HG02763 (cell line): Measurements from ENCODE around the gene IFT88.

Source experiments
- ATAC-seq: cut with Tn5 transposase; IDR thresholded peaks from one replicate; pipeline ENCODE4 v1.9.1; 2021; ENCODE audit warnings: mild to moderate bottlenecking, moderate library complexity; ENCODE audit not compliant: unreplicated experiment

Gene IFT88

GRCh38 chr13:20565115-20565736, 1.7 kb upstream of the IFT88 start:
- no peak for ATAC-seq

DNA sequence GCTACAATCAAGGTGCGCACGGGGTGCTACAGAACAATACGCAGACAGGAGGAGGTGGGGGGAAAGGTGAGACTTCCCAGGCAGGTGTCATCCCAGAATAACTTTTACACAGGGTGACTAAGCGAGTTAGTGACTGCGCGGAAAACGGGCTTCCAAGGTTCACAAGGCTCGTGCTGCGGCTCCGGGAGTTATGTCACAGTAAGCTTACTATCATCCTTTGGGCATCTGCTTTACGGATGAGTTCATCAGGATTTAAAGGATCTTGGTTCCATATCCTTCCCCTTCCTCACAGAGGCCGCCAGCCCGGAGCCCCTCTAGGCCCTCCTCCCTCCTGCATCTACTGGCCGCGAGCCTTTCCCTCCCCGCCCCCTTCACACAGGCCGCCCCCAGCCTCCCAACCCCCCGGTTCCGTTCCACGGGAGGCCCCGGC, 474 bp upstream of the IFT88 start:
- ATAC-seq = peak; percentile 3

- ATAC-seq = no peak
These were observed 1.0 kb downstream of the IFT88 start for GRCh38 chr13:20567881-20568528.

DNA sequence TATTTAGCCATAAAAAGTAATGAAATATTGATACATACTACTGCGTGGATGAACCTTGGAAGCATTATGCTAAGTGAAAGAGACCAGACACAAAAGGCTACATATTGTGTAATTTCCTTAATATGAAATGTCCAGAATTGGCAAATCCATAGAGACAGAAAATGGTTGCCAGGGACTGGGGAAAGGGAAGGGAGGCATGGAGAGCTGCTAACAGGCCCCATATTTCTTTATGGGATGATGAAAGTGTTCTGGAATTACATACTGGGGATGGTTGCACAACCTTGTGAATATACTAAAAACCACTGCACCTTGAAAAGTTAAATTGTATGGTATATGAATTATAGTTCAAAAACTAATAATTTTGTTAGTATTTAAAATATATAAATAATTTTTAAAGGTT, 3.6 kb downstream of the IFT88 start:
- no peak for ATAC-seq

GRCh38 chr13:20571676-20572075, 4.7 kb downstream of the IFT88 start:
- ATAC-seq = no peak

DNA sequence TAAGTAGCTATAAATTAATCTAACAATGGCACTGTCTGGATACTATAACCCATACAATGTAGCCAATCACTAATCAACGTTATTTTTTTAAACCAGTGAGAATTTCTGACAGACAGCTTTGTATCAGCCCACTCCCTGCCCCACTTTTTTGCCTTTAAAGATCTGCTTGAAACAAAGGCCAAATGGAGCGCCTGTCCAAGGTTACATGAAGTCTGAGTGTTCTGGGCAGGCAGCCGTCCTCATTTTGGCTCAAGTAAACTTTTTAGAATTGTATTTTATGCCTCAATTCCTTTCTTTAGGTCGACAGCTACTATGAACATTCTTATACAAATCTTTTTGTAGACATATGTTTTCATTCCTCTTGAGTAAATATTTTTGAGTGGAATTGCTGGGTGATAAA, 6.2 kb downstream of the IFT88 start:
- no peak for ATAC-seq

GRCh38 chr13:20573636-20574035, 6.7 kb downstream of the IFT88 start:
- no peak for ATAC-seq

DNA sequence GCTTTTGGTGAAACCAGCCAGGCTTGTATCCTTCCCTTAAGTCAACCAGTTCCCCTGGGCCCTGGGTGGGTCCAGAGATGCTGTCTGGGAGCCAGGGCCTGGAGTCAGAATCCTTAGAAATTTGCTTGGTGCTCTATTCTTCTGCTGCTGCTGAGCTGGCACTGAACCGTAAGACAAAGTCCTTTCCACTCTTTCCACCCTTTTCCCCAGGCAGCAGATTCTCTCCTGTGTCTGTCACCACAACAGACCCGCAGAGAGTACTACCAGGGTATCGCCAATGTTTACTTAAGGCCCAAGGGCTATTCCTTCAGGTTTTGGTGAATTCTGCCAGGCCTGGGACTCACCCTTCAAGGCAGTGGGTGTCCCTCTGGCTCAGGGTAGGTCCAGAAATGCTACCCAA, 12.2 kb downstream of the IFT88 start:
- no peak for ATAC-seq

DNA sequence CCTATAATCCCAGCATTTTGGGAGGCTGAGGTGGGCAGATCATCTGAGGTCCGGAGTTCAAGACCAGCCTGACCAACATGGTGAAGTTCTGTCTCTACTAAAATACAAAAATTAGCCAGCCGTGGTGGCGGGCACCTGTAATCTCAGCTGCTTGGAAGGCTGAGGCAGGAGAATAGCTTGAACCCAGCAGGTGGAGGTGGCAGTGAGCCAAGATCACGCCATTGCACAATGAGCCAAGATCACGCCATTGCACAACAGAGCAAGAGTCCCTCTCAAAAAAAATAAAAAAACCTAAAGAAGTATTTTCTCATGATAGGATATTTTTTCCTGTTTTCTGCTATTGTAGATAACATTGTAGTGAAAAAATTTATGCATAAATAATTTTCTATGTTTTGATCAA, 13.3 kb downstream of the IFT88 start:
- no peak for ATAC-seq

GRCh38 chr13:20582026-20582425, 15.1 kb downstream of the IFT88 start:
- ATAC-seq = no peak

- no peak for ATAC-seq
These were observed 16.9 kb downstream of the IFT88 start for GRCh38 chr13:20583803-20584293.

GRCh38 chr13:20585371-20585770, 18.4 kb downstream of the IFT88 start:
- ATAC-seq = no peak

- no peak for ATAC-seq
These were observed 21.7 kb downstream of the IFT88 start for GRCh38 chr13:20588529-20589110.

- no peak for ATAC-seq
These were observed 23.6 kb downstream of the IFT88 start for GRCh38 chr13:20590561-20590960.

GRCh38 chr13:20592606-20593005, 25.6 kb downstream of the IFT88 start:
- no peak for ATAC-seq

DNA sequence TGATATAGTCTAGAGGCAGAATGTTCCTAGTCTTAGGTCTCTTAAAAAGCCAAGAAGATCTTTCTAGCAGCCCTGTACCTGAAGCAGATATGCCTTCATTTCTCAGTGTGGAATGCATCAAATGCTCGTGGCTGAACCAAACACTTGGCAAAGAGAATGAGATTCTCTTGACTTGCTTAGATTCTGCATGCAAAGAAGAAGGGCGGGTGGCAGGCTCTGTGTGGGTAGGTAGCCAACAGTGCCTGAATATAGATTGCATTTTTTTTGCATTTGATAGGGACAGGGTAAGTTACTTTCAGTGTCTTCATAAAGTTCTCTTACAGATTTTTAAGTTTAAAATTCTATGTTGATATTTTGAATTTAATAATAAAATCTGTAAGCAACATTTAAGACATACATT, 27.3 kb downstream of the IFT88 start:
- no peak for ATAC-seq

DNA sequence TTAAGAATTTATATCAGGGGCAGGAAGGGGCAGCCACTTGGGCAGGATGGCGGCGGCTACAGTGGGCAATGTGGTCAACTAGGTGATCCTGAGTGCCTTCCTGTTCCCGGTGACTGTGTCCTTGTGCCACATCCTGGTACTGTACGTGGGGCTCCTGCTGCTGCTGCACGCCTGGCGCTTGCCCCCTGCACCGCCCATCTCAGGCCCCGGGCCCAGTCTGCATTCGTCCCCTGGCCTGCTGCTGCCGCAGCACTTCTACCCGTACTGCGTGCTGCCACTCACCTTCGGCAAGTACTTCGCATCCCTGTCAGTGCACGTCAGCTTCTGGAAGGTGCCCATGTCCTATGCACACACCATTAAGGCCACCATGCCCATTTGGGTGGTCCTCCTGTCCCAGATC, 40.1 kb downstream of the IFT88 start:
- ATAC-seq = no peak

- ATAC-seq = no peak
These were observed 41.6 kb downstream of the IFT88 start for GRCh38 chr13:20608438-20609020.

- no peak for ATAC-seq
These were observed 42.2 kb downstream of the IFT88 start for GRCh38 chr13:20609145-20609544.

- no peak for ATAC-seq
These were observed 43.0 kb downstream of the IFT88 start for GRCh38 chr13:20610006-20610405.

DNA sequence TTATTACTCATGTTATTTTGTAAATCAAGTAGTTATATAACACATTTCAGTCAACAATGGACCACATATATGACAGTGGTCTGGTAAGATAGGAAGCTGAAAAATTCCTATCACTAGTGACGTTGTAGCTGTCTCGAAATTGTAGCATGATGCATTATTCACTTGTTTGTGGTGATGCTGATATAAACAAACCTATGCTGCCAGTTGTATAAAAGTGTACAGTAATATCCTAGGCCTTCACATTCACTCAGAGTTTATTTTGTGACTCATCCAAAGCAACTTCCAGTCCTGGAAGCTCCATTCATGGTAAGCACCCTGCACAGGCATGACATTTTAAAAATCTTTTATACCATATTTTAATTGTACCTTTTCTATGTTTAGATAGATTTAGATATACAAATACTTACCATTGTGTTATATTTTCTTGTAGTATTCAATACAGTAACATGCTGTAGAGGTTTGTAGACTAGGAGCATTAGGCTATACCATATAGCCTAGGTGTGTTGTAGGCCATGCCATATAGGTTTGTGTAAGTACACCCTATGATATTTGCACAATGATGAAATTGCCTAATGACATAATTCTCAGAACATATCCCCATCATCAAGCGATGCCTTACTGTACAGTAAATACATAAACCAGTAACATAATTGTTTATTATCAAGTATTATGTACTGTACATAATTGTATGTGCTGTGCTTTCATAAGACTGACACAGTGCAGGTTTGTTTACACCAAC, 49.3 kb downstream of the IFT88 start:
- ATAC-seq = no peak
